ENCODE measurements around the gene CA11. TPM values are rescaled to one million over a fixed set of nuclear protein-coding genes. Genes with fewer than 3 reads are reported as not detected.

Gene CA11
- total and polyA plus RNA-seq, 2 donors (not counting 1 experiment from before 2014, with no cell fraction given): 1.7 to 4.1 TPM

- no peak within 1 kb of the TSS for H3K4me3 ChIP-seq (replicated peaks in 1 of 4; ENCODE audit: control extremely low read depth in 1 of 4, insufficient read depth in 1 of 4, low read depth in 3 of 4, low read length in 4 of 4)
- H3K79me2 ChIP-seq (ENCODE audit: control insufficient read depth, insufficient read depth, low read length): no peaks in the 10 kb centered on the region
- H2AFZ ChIP-seq (ENCODE audit: low read length): no peak within 1 kb of the TSS
- H3K9me3 ChIP-seq (ENCODE audit: control insufficient read depth, insufficient read depth, low read depth, low read length): no peaks in the 10 kb centered on the region
- no peaks in the 10 kb centered on the region for H3K4me1 ChIP-seq (ENCODE audit: control insufficient read depth, extremely low read depth, insufficient read depth, low read length)
- no peak within 1 kb of the TSS for H3K4me2 ChIP-seq (ENCODE audit: extremely low read depth, insufficient read depth, low read length)
- no peaks in the 10 kb centered on the region for H4K20me1 ChIP-seq (ENCODE audit: control insufficient read depth, extremely low read depth, insufficient read depth, low read length)
- no peaks in the 10 kb centered on the region for H3K36me3 ChIP-seq (ENCODE audit: control insufficient read depth, insufficient read depth, low read length)
- no peak within 1 kb of the TSS for H3K9ac ChIP-seq (ENCODE audit: insufficient read depth, low read length)
- DNase-seq (ENCODE audit: low read depth in 2 of 2): no peak
- H3K27ac ChIP-seq (ENCODE audit: insufficient read depth, low read length): no peak within 1 kb of the TSS
- TF ChIP-seq EZH2 (IDR thresholded peaks at IDR 0.05; ENCODE audit: low read length, missing control alignments): no peak
- TF ChIP-seq CTCF (conservative IDR thresholded peaks at IDR 0.05 in 1 of 2, IDR thresholded peaks at IDR 0.05 in 1 of 2; ENCODE audit: low read depth in 1 of 2, low read length in 2 of 2): no peak
- H3K27me3 ChIP-seq (ENCODE audit: control insufficient read depth, insufficient read depth, low read length): no peaks in the 10 kb centered on the region
Measured at GRCh38 chr19:48606463-48607358, 39.3 kb downstream of the CA11 start, which contains the start of gene SPACA4. SPACA4 (plus strand) TSS chr19:48606742; CDS start chr19:48606979, 237 bp downstream.

- Histone ChIP-seq H3K27me3 (ENCODE audit: control insufficient read depth, insufficient read depth, low read length) (no peaks in the 10 kb centered on the region), H4K20me1 (ENCODE audit: control insufficient read depth, extremely low read depth, insufficient read depth, low read length) (no peaks in the 10 kb centered on the region), H3K4me3 (replicated peaks in 1 of 4; ENCODE audit: control extremely low read depth in 1 of 4, insufficient read depth in 1 of 4, low read depth in 3 of 4, low read length in 4 of 4) (no peak overlapping the region), H3K9me3 (ENCODE audit: control insufficient read depth, insufficient read depth, low read depth, low read length) (no peaks in the 10 kb centered on the region), H3K79me2 (ENCODE audit: control insufficient read depth, insufficient read depth, low read length) (no peaks in the 10 kb centered on the region), H3K4me2 (ENCODE audit: extremely low read depth, insufficient read depth, low read length) (no peak overlapping the region), H3K27ac (ENCODE audit: insufficient read depth, low read length) (no peak overlapping the region), H2AFZ (ENCODE audit: low read length) (no peak overlapping the region), H3K36me3 (ENCODE audit: control insufficient read depth, insufficient read depth, low read length) (no peaks in the 10 kb centered on the region), H3K9ac (ENCODE audit: insufficient read depth, low read length) (no peak overlapping the region), H3K4me1 (ENCODE audit: control insufficient read depth, extremely low read depth, insufficient read depth, low read length) (no peaks in the 10 kb centered on the region)
- no peak for DNase-seq (ENCODE audit: low read depth in 2 of 2)
- TF ChIP-seq CTCF (conservative IDR thresholded peaks at IDR 0.05 in 1 of 2, IDR thresholded peaks at IDR 0.05 in 1 of 2; ENCODE audit: low read depth in 1 of 2, low read length in 2 of 2): no peak
- TF ChIP-seq EZH2 (IDR thresholded peaks at IDR 0.05; ENCODE audit: low read length, missing control alignments): no peak
Measured at GRCh38 chr19:48603850-48604249, 42.1 kb downstream of the CA11 start.

GRCh38 chr19:48603449-48603848 is 42.5 kb downstream of the CA11 start:
- Histone ChIP-seq H3K4me2 (ENCODE audit: extremely low read depth, insufficient read depth, low read length) (no peak overlapping the region), H3K9me3 (ENCODE audit: control insufficient read depth, insufficient read depth, low read depth, low read length) (no peaks in the 10 kb centered on the region), H3K4me3 (replicated peaks in 1 of 4; ENCODE audit: control extremely low read depth in 1 of 4, insufficient read depth in 1 of 4, low read depth in 3 of 4, low read length in 4 of 4) (no peak overlapping the region), H4K20me1 (ENCODE audit: control insufficient read depth, extremely low read depth, insufficient read depth, low read length) (no peaks in the 10 kb centered on the region), H3K36me3 (ENCODE audit: control insufficient read depth, insufficient read depth, low read length) (no peaks in the 10 kb centered on the region), H3K4me1 (ENCODE audit: control insufficient read depth, extremely low read depth, insufficient read depth, low read length) (no peaks in the 10 kb centered on the region), H3K9ac (ENCODE audit: insufficient read depth, low read length) (no peak overlapping the region), H2AFZ (ENCODE audit: low read length) (no peak overlapping the region), H3K79me2 (ENCODE audit: control insufficient read depth, insufficient read depth, low read length) (no peaks in the 10 kb centered on the region), H3K27me3 (ENCODE audit: control insufficient read depth, insufficient read depth, low read length) (no peaks in the 10 kb centered on the region), H3K27ac (ENCODE audit: insufficient read depth, low read length) (no peak overlapping the region)
- TF ChIP-seq EZH2 (IDR thresholded peaks at IDR 0.05; ENCODE audit: low read length, missing control alignments) (no peak), CTCF (conservative IDR thresholded peaks at IDR 0.05 in 1 of 2, IDR thresholded peaks at IDR 0.05 in 1 of 2; ENCODE audit: low read depth in 1 of 2, low read length in 2 of 2) (no peak)
- no peak for DNase-seq (ENCODE audit: low read depth in 2 of 2)
